Upper lobe of right lung (tissue), 1 donor: ENCODE measurements around the gene GIMAP2. TPM values are rescaled to one million over a fixed set of nuclear protein-coding genes. Genes with fewer than 3 reads are reported as not detected.

Experiments used
- ATAC-seq: fragments of 200-7000 bp; cut with Tn5 transposase; one replicate; pipeline ENCODE4 v1.9.1; 2020; ENCODE audit warnings: mild to moderate bottlenecking, moderate library complexity
- DNase-seq: peaks from one replicate; pipeline ENCODE4 v3.0.0-alpha.2; 2020
- H3K27ac ChIP-seq: fragments of 200-600 bp; one replicate; pipeline ENCODE4 v1.8.0; 2022
- H3K27me3 ChIP-seq: fragments of 200-600 bp; one replicate; pipeline ENCODE4 v1.8.0; 2022; ENCODE audit warnings: mild to moderate bottlenecking
- H3K36me3 ChIP-seq: fragments of 200-600 bp; one replicate; pipeline ENCODE4 v1.8.0; 2022
- H3K4me1 ChIP-seq: fragments of 200-600 bp; one replicate; pipeline ENCODE4 v1.8.0; 2022
- H3K4me3 ChIP-seq: fragments of 200-600 bp; one replicate; pipeline ENCODE4 v1.8.0; 2022; ENCODE audit warnings: mild to moderate bottlenecking
- H3K9me3 ChIP-seq: fragments of 200-600 bp; one replicate; pipeline ENCODE4 v1.8.0; 2022
- CTCF ChIP-seq: fragments of 200-600 bp; IDR thresholded peaks from one replicate; pipeline ENCODE4 v1.8.0; 2022; ENCODE audit warnings: antibody characterized with exemption
- intact Hi-C: fragments of 100-400 bp; cut with DNase I; formaldehyde crosslinking; loops from one replicate; pipeline ENCODE4 v1.11.0; 2022
- total RNA-seq: library from RNA; stranded (reverse); fragmentation: NEBNext Ultra II Directional; extraction: Animal tissue kit (Norgen Biotek cat#: 25700); gene quantifications from one replicate; pipeline ENCODE4 v1.2.1, GENCODE V29; 2021
- donor health status: DM: no; HTN: yes; CAD: no; lungs with severe emphysema.

GIMAP2 gene
- total RNA-seq, 1 donor from 2014 or later, result 33.0 TPM

GRCh38 chr7:150737265-150738055 lies 52.0 kb downstream of the GIMAP2 start, which contains the start of gene GIMAP5:
TSS of gene GIMAP5 (plus strand) at chr7:150737418. CDS start at chr7:150740885, 3,467 bp downstream.
- Histone ChIP-seq H3K36me3 (peaks cover 19% of the 10 kb centered on the region), H3K27me3 (no peaks in the 10 kb centered on the region), H3K27ac (peak within 1 kb of the TSS; percentile 87), H3K4me1 (peaks cover 13% of the 10 kb centered on the region), H3K9me3 (no peaks in the 10 kb centered on the region), H3K4me3 (peak within 1 kb of the TSS; percentile 61)
- peak; percentile 77 for ATAC-seq
- no peak for TF ChIP-seq CTCF
- intact Hi-C loops, result no loop called here
- no peak for DNase-seq

GRCh38 chr7:150738092-150738491 lies 52.6 kb downstream of the GIMAP2 start:
- TF ChIP-seq CTCF, result no peak
- DNase-seq (no peak), ATAC-seq (no peak)
- intact Hi-C loops, result no loop called here
- Histone ChIP-seq H3K4me1 (peaks cover 13% of the 10 kb centered on the region), H3K4me3 (peak overlapping the region; percentile 61), H3K27ac (peak overlapping the region; percentile 87), H3K9me3 (no peaks in the 10 kb centered on the region), H3K36me3 (peaks cover 26% of the 10 kb centered on the region), H3K27me3 (no peaks in the 10 kb centered on the region)

GRCh38 chr7:150738591-150739001 lies 53.1 kb downstream of the GIMAP2 start:
- TF ChIP-seq CTCF, result no peak
- Histone ChIP-seq H3K9me3 (no peaks in the 10 kb centered on the region), H3K4me3 (peak overlapping the region; percentile 61), H3K27ac (peak overlapping the region; percentile 87), H3K27me3 (no peaks in the 10 kb centered on the region), H3K4me1 (peaks cover 13% of the 10 kb centered on the region), H3K36me3 (peaks cover 26% of the 10 kb centered on the region)
- DNase-seq, result no peak
- ATAC-seq, result no peak
- intact Hi-C loops, result no loop called here

- TF ChIP-seq CTCF, result peak; percentile 26
These were observed 53.5 kb downstream of the GIMAP2 start for GRCh38 chr7:150739033-150739432.

GRCh38 chr7:150740053-150740452 lies 54.5 kb downstream of the GIMAP2 start:
- TF ChIP-seq CTCF, result no peak
- Histone ChIP-seq H3K4me3 (peak overlapping the region; percentile 61), H3K27me3 (no peaks in the 10 kb centered on the region), H3K4me1 (peaks cover 13% of the 10 kb centered on the region), H3K9me3 (no peaks in the 10 kb centered on the region), H3K36me3 (peaks cover 26% of the 10 kb centered on the region), H3K27ac (peak overlapping the region; percentile 87)
- ATAC-seq (no peak), DNase-seq (no peak)
- intact Hi-C loops, result loop anchor here (10.0 kb wide), 1 partner anchor 105 kb away; the partner anchor contains the start of gene GIMAP6

More at GRCh38 chr7:150739033-150739432, 53.5 kb downstream of the GIMAP2 start:
- ATAC-seq (no peak), DNase-seq (no peak)
- Histone ChIP-seq H3K36me3 (peaks cover 26% of the 10 kb centered on the region), H3K4me1 (peaks cover 13% of the 10 kb centered on the region), H3K27me3 (no peaks in the 10 kb centered on the region), H3K9me3 (no peaks in the 10 kb centered on the region), H3K27ac (peak overlapping the region; percentile 87), H3K4me3 (peak overlapping the region; percentile 61)
- intact Hi-C loops, result no loop called here
